Mesendoderm (in vitro differentiated cells): ENCODE measurements around the gene CMTR1.

ENCODE experiments used
- DNase-seq: peaks from one replicate; pipeline ENCODE4 v3.0.0; 2013
- H2AK5ac ChIP-seq: 2 replicates; pipeline ENCODE4 v1.6.1; 2013; ENCODE audit warnings: low read length, inconsistent platforms
- H2BK120ac ChIP-seq: 2 replicates; pipeline ENCODE4 v1.6.1; 2013; ENCODE audit warnings: low read depth, mild to moderate bottlenecking, low read length, moderate library complexity, mixed read lengths
- H2BK15ac ChIP-seq: replicated peaks from 2 replicates; pipeline ENCODE4 v1.6.1; 2013; ENCODE audit warnings: low read depth, mild to moderate bottlenecking, moderate library complexity
- H2BK5ac ChIP-seq: 2 replicates; pipeline ENCODE4 v1.6.1; 2013; ENCODE audit warnings: low read length, inconsistent platforms
- H3K18ac ChIP-seq: 2 replicates; pipeline ENCODE4 v1.6.1; 2013; ENCODE audit warnings: mild to moderate bottlenecking, low read length, mixed read lengths
- H3K23ac ChIP-seq: one replicate; pipeline ENCODE4 v1.6.1; 2013; ENCODE audit warnings: low read length
- H3K27ac ChIP-seq: 2 replicates; pipeline ENCODE4 v1.5.1; 2013; ENCODE audit warnings: low read depth, mild to moderate bottlenecking, inconsistent platforms, low read length, moderate library complexity
- H3K27me3 ChIP-seq: 2 replicates; pipeline ENCODE4 v1.6.1; 2013; ENCODE audit warnings: low read length, control low read depth, mild to moderate bottlenecking, inconsistent platforms; ENCODE audit not compliant: insufficient read depth, poor library complexity
- H3K36me3 ChIP-seq: 2 replicates; pipeline ENCODE4 v1.6.1; 2013; ENCODE audit warnings: low read length, inconsistent platforms; ENCODE audit not compliant: control insufficient read depth, insufficient read depth
- H3K4ac ChIP-seq: one replicate; pipeline ENCODE4 v1.6.1; 2013; ENCODE audit warnings: low read depth, mild to moderate bottlenecking, low read length, moderate library complexity
- H3K4me1 ChIP-seq: 2 replicates; pipeline ENCODE4 v1.6.1; 2013; ENCODE audit warnings: low read depth, low read length, inconsistent platforms; ENCODE audit not compliant: control insufficient read depth
- H3K4me2 ChIP-seq: 2 replicates; pipeline ENCODE4 v1.6.1; 2013; ENCODE audit warnings: low read length
- H3K4me3 ChIP-seq: 2 replicates; pipeline ENCODE4 v1.5.1; 2013; ENCODE audit warnings: mild to moderate bottlenecking, low read length
- H3K56ac ChIP-seq: one replicate; pipeline ENCODE4 v1.6.1; 2013; ENCODE audit warnings: low read length
- H3K79me1 ChIP-seq: 2 replicates; pipeline ENCODE4 v1.6.1; 2013; ENCODE audit warnings: low read length, inconsistent platforms
- H3K79me2 ChIP-seq: 2 replicates; pipeline ENCODE4 v1.6.1; 2013; ENCODE audit warnings: mild to moderate bottlenecking, low read length; ENCODE audit not compliant: control insufficient read depth, insufficient read depth
- H3K9ac ChIP-seq: 2 replicates; pipeline ENCODE4 v1.6.1; 2013; ENCODE audit warnings: low read length, inconsistent platforms
- H4K5ac ChIP-seq: one replicate; pipeline ENCODE4 v1.6.1; 2013; ENCODE audit warnings: low read length
- H4K8ac ChIP-seq: one replicate; pipeline ENCODE4 v1.6.1; 2013; ENCODE audit warnings: low read depth, mild to moderate bottlenecking, control low read depth, low read length, moderate library complexity
- WGBS: extraction: QIAGEN DNeasy Blood & Tissue Kit; methylation state at CpG from one replicate; pipeline ENCODE4 v1.1.7; 2013; ENCODE audit warnings: low lambda C conversion rate, missing lambda C conversion rate; ENCODE audit not compliant: insufficient coverage; ENCODE audit errors: extremely low coverage; 5-methylcytosine and 5-hydroxymethylcytosine counted together

Gene CMTR1

DNA sequence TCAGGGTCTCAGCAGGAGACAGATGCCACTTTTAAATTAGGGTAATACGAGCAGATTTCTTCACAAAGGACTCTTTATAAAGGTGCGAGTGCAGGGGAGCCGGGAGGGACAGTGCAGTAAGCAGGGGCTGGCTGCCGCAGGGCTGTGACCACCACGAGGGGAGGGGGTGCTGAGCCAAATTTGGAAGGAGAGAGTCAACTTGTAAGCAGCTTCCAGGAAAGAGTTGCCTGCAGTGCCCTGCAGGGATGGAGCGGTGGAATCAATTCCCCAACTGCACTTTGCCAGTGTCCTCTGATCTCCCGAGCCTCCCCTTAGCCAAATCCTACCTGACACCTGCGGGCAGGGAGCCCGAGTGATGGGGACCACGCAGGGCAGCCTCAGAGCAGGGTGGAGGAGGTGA is 80.6 kb downstream of the CMTR1 start:
- Histone ChIP-seq H2BK120ac (no peak overlapping the region), H2BK15ac (no peak overlapping the region), H3K27ac (no peak overlapping the region), H3K4me3 (no peak overlapping the region), H3K23ac (no peak overlapping the region), H3K27me3 (no peaks in the 10 kb centered on the region), H2BK5ac (no peak overlapping the region), H3K56ac (no peak overlapping the region), H3K9ac (no peak overlapping the region), H3K79me2 (no peaks in the 10 kb centered on the region), H3K4ac (no peak overlapping the region), H3K4me2 (peak overlapping the region; percentile 58), H3K4me1 (peaks cover 10% of the 10 kb centered on the region), H3K79me1 (no peaks in the 10 kb centered on the region), H2AK5ac (no peak overlapping the region), H3K36me3 (no peaks in the 10 kb centered on the region), H3K18ac (no peak overlapping the region), H4K8ac (no peak overlapping the region), H4K5ac (no peak overlapping the region)
- WGBS = no CpG with 5 or more reads among the region's 10 CpGs
- peak; percentile 20 for DNase-seq

DNA sequence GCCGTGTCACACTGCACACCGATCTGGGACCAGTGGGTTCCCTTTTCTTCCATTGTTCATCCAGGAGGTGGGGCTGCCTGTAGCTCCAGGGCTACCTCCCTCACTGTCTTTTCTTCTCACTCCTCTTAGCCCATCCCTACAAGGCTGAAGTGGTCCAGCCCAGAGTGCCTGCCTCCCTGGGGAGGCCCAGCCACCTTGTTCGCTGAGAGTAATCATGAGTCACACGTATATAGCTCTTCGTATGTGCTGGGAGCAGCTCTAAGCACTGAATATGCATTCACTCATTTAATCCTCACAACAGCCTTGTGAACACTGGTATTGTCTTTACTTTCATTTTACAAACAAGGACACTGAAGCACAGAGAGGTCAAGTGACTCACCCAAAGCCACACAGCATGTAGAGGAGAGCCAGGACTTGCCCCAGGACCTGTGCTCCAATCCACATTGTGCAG is 81.3 kb downstream of the CMTR1 start:
- Histone ChIP-seq H3K23ac (no peak overlapping the region), H4K5ac (no peak overlapping the region), H2BK120ac (no peak overlapping the region), H3K9ac (no peak overlapping the region), H3K27me3 (no peaks in the 10 kb centered on the region), H3K27ac (no peak overlapping the region), H3K79me1 (no peaks in the 10 kb centered on the region), H3K18ac (no peak overlapping the region), H2AK5ac (no peak overlapping the region), H3K4ac (no peak overlapping the region), H3K56ac (no peak overlapping the region), H3K4me1 (peaks cover 10% of the 10 kb centered on the region), H3K79me2 (no peaks in the 10 kb centered on the region), H2BK15ac (no peak overlapping the region), H3K4me3 (no peak overlapping the region), H3K4me2 (no peak overlapping the region), H2BK5ac (no peak overlapping the region), H4K8ac (no peak overlapping the region), H3K36me3 (no peaks in the 10 kb centered on the region)
- WGBS = no CpG with 5 or more reads among the region's 5 CpGs
- peak; percentile 22 for DNase-seq

DNA sequence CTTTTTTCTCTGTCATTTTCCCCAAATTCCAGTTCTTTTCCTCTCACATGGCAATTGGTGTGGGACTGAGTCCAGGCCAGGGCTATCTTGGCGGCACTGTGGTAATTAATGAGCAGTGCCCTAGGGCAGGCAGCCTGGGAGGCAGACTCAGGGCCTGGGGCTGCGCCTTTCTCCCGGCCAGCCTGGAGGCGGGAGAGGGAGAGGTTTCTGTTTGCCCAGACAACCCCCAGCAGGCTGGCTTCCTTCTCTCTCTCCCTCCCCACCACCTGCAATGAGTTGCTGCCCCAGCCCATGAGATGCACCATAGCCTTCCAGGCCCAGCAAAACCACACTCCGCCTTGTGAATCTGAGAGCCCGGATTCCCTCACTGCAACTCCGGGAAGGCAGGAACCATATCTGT is 81.8 kb downstream of the CMTR1 start:
- H3K27me3 ChIP-seq = no peaks in the 10 kb centered on the region
- H3K79me2 ChIP-seq = no peaks in the 10 kb centered on the region
- no peak overlapping the region for H3K56ac ChIP-seq
- no CpG with 5 or more reads among the region's 7 CpGs for WGBS
- no peaks in the 10 kb centered on the region for H3K36me3 ChIP-seq
- no peak overlapping the region for H4K8ac ChIP-seq
- H2BK120ac ChIP-seq = no peak overlapping the region
- no peak overlapping the region for H2AK5ac ChIP-seq
- H3K4me2 ChIP-seq = no peak overlapping the region
- no peak overlapping the region for H3K4ac ChIP-seq
- no peaks in the 10 kb centered on the region for H3K79me1 ChIP-seq
- no peak overlapping the region for H3K18ac ChIP-seq
- peaks cover 10% of the 10 kb centered on the region for H3K4me1 ChIP-seq
- H4K5ac ChIP-seq = no peak overlapping the region
- no peak overlapping the region for H3K4me3 ChIP-seq
- no peak for DNase-seq
- no peak overlapping the region for H3K27ac ChIP-seq
- no peak overlapping the region for H3K9ac ChIP-seq
- H2BK5ac ChIP-seq = no peak overlapping the region
- no peak overlapping the region for H3K23ac ChIP-seq
- H2BK15ac ChIP-seq = no peak overlapping the region

DNA sequence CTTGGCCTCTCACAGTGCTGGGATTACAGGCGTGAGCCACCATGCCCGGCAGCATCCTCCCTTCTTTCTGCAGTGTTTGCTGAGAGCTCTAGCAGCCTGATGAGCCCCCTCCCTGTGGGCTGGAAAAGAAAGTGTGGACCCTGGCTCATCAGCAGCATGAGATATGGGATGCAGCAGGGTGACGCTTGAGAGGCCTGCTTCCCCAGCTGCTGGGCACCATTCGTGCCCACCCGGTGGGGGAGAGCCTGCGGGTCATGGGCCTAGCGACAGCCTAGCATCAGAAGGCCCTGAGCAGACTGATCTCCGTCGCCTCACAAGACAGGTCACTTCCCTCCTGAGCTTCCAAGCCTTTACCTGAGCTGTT is 82.7 kb downstream of the CMTR1 start:
- Histone ChIP-seq H3K79me2 (no peaks in the 10 kb centered on the region), H4K8ac (no peak overlapping the region), H3K9ac (no peak overlapping the region), H3K4me2 (no peak overlapping the region), H2BK120ac (no peak overlapping the region), H3K36me3 (no peaks in the 10 kb centered on the region), H3K18ac (no peak overlapping the region), H3K27ac (no peak overlapping the region), H3K27me3 (no peaks in the 10 kb centered on the region), H3K23ac (no peak overlapping the region), H2BK5ac (no peak overlapping the region), H2AK5ac (no peak overlapping the region), H3K79me1 (no peaks in the 10 kb centered on the region), H3K56ac (no peak overlapping the region), H3K4me3 (no peak overlapping the region), H3K4ac (no peak overlapping the region), H3K4me1 (peaks cover 10% of the 10 kb centered on the region), H2BK15ac (no peak overlapping the region), H4K5ac (no peak overlapping the region)
- WGBS = no CpG with 5 or more reads among the region's 9 CpGs
- DNase-seq = no peak

DNA sequence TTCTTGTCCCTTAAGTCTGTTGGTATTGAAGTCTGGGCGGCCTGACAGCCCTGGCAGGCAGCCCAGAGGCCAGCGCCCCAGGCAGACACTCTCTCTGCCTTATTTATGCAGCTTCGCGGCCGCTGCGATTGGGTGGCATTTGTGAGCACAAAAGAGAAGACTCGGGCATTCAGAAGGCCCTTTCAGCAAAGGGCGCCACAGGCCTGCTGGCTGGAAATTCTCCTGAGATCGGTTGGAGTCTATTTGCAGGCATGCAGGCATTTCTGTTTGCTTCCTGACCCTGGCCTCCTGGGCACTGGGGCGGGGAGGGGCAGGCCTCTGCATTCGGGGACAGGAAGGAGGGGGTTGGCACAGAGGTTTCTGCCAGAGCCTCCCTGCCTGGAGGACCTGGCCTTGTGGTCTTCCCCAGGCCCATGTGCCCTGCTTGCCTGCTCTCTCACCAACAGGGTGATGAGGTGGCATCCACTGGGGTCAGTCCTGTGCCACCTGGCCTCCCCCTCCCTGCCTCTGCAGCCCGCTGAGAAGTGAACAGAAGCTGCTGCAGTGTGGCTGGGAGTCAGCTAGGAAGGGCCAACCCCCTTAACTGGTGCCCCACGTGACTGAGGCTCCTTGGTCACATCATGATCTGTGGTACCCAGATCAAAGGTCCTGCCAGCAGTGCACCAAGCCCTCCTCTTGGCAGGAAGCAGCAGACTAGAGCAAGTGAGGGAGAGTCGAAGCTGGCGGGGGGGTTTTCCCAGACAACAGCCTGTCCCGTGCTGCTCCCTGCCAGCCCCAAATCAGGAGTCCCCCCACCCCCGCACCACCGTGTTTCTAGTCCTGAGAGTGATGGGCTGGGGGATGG is 83.3 kb downstream of the CMTR1 start:
- H2BK120ac ChIP-seq = no peak overlapping the region
- H2BK15ac ChIP-seq = no peak overlapping the region
- H3K18ac ChIP-seq = no peak overlapping the region
- peak overlapping the region; percentile 11 for H3K23ac ChIP-seq
- no peaks in the 10 kb centered on the region for H3K36me3 ChIP-seq
- H4K5ac ChIP-seq = no peak overlapping the region
- H3K27ac ChIP-seq = no peak overlapping the region
- no peak for DNase-seq
- no peaks in the 10 kb centered on the region for H3K79me2 ChIP-seq
- no peak overlapping the region for H3K56ac ChIP-seq
- no peak overlapping the region for H3K4me2 ChIP-seq
- H2BK5ac ChIP-seq = no peak overlapping the region
- no peak overlapping the region for H3K4ac ChIP-seq
- H3K4me3 ChIP-seq = no peak overlapping the region
- no peaks in the 10 kb centered on the region for H3K27me3 ChIP-seq
- H3K4me1 ChIP-seq = peaks cover 10% of the 10 kb centered on the region
- no peak overlapping the region for H2AK5ac ChIP-seq
- no peak overlapping the region for H4K8ac ChIP-seq
- H3K9ac ChIP-seq = no peak overlapping the region
- H3K79me1 ChIP-seq = no peaks in the 10 kb centered on the region
- WGBS = no CpG with 5 or more reads among the region's 18 CpGs

DNA sequence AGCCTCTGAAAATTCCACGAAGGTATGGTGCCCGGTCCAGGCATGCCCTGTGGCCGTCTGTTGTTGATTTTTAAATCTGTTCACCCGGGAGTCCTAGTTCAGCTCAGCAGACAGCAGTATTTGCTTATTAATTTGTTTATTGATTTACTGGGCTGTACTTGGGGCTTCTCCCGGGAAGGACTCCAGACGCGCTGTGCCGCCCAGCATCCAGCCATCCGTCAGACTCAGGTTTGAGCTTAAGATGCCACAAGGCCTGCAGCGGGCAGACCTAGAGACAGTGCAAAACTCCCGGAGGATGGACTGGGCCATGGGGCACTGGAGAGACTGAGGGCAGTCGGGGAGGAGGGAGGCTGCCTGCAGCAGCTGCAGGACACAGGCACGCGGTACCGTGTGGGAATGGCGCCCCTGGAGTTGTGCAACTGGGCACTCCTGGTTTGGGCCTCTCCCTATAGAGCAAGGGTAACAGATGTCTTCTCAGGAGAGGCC is 83.9 kb downstream of the CMTR1 start:
- Histone ChIP-seq H4K8ac (no peak overlapping the region), H2BK15ac (no peak overlapping the region), H3K4me2 (no peak overlapping the region), H3K18ac (no peak overlapping the region), H2BK120ac (no peak overlapping the region), H3K79me2 (no peaks in the 10 kb centered on the region), H3K36me3 (no peaks in the 10 kb centered on the region), H3K79me1 (no peaks in the 10 kb centered on the region), H3K27ac (no peak overlapping the region), H3K23ac (no peak overlapping the region), H3K4me1 (peaks cover 10% of the 10 kb centered on the region), H3K56ac (no peak overlapping the region), H3K4ac (no peak overlapping the region), H3K9ac (no peak overlapping the region), H2BK5ac (no peak overlapping the region), H2AK5ac (no peak overlapping the region), H3K27me3 (no peaks in the 10 kb centered on the region), H4K5ac (no peak overlapping the region), H3K4me3 (no peak overlapping the region)
- DNase-seq = no peak
- no CpG with 5 or more reads among the region's 16 CpGs for WGBS
